Natural killer cell (primary cell): ENCODE results near the gene ADAMTS19. TPM values are rescaled to one million over a fixed set of nuclear protein-coding genes. Genes with fewer than 3 reads are reported as not detected.

Experiments
- ATAC-seq, 3 donors: fragments of 150-1000 bp in 2 of 3; fragments of 200-7000 bp in 1 of 3; cut with Tn5 transposase; 1 replicate in 1 of 3; 2 replicates in 2 of 3; pipeline ENCODE4 v1.10.0; 2021; ENCODE audit warnings: mild to moderate bottlenecking in 2 of 3, moderate library complexity in 2 of 3
- DNase-seq, 2 donors: peaks; one replicate each; pipeline versions ENCODE4 v3.0.0 to v3.0.0-alpha.2; 2013 to 2021; ENCODE audit warnings: mixed read lengths in 1 of 2
- H3K27ac ChIP-seq: one replicate; pipeline ENCODE4 v1.5.1; 2013; ENCODE audit warnings: mild to moderate bottlenecking, low read length
- H3K27me3 ChIP-seq: one replicate; pipeline ENCODE4 v1.6.1; 2013; ENCODE audit warnings: low read length; ENCODE audit not compliant: control insufficient read depth, insufficient read depth
- H3K36me3 ChIP-seq: one replicate; pipeline ENCODE4 v1.6.1; 2013; ENCODE audit warnings: low read length; ENCODE audit not compliant: control insufficient read depth, insufficient read depth
- H3K4me1 ChIP-seq: one replicate; pipeline ENCODE4 v1.6.1; 2013; ENCODE audit warnings: low read length; ENCODE audit not compliant: control insufficient read depth, insufficient read depth
- H3K4me3 ChIP-seq: one replicate; pipeline ENCODE4 v1.5.1; 2013; ENCODE audit warnings: low read length
- H3K9me3 ChIP-seq: one replicate; pipeline ENCODE4 v1.6.1; 2013; ENCODE audit warnings: low read length; ENCODE audit not compliant: control insufficient read depth, insufficient read depth
- H3K27ac Mint-ChIP-seq, 2 donors: one replicate each; pipeline ENCODE4 v1.8.0; 2022; ENCODE audit warnings: mild to moderate bottlenecking in 2 of 2, mixed read lengths in 2 of 2, moderate library complexity in 1 of 2
- H3K27me3 Mint-ChIP-seq, 2 donors: one replicate each; pipeline ENCODE4 v1.8.0; 2022; ENCODE audit warnings: low read depth in 2 of 2, mixed read lengths in 2 of 2
- H3K36me3 Mint-ChIP-seq: one replicate; pipeline ENCODE4 v1.8.0; 2022; ENCODE audit warnings: mixed read lengths
- H3K4me1 Mint-ChIP-seq, 2 donors: one replicate each; pipeline ENCODE4 v1.8.0; 2022; ENCODE audit warnings: mixed read lengths in 2 of 2
- H3K4me3 Mint-ChIP-seq: one replicate; pipeline ENCODE4 v1.8.0; 2022; ENCODE audit warnings: mild to moderate bottlenecking, moderate library complexity, mixed read lengths
- H3K9me3 Mint-ChIP-seq, 2 donors: one replicate each; pipeline ENCODE4 v1.8.0; 2022; ENCODE audit warnings: mixed read lengths in 2 of 2
- CTCF ChIP-seq: fragments of 200-600 bp; IDR thresholded peaks from one replicate; pipeline ENCODE4 v1.8.0; 2022; ENCODE audit warnings: antibody characterized with exemption
- WGBS: methylation state at CpG from one replicate; pipeline ENCODE4 v1.1.7; 2013; ENCODE audit warnings: missing lambda C conversion rate; ENCODE audit not compliant: insufficient coverage; 5-methylcytosine and 5-hydroxymethylcytosine counted together
- intact Hi-C: fragments of 100-400 bp; cut with micrococcal nuclease; formaldehyde crosslinking; loops from one replicate; pipeline ENCODE4 v1.14.2; 2022
- total RNA-seq, 4 donors: library from RNA; stranded (reverse); fragments of 120-200 nt in 1 of 4; gene quantifications; one replicate each; pipeline versions ENCODE4 v1.2.3 to v1.2.4, GENCODE V29; 2013 to 2022

The ADAMTS19 gene
- total RNA-seq, 3 donors from 2014 or later (not counting 1 experiment from before 2014, with no cell fraction given) = not detected

DNA sequence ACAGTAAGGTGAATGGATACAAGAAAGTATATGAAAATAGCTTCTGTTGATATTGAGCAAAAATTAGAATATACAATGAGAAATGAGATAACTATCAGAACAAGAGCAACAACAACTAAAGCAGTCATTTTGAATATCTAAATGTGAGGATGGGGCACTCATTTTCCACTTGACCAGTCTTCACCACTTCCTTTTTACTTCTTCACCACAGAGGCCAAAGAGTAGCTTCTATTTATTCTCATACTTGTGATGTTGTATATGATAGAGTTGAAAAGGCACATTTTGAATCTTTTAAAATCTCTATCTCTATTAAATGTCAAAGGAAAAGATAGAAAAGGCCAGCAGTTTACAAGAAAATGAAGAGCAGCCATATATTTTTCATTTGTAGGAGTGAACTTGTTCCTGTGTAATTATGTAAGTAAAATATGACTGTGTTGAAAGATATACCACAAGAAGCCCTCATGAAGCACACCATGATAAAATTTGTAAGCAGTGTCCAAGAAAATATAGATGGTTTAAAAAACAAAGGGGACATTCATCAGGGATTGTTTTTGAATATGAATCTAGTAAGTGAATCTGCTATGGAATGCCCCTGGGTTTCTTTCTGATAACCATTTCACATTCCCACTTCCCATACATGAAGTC lies 39.2 kb downstream of the ADAMTS19 start:
- no peak for ATAC-seq

GRCh38 chr5:129500101-129500500 lies 40.0 kb downstream of the ADAMTS19 start:
- WGBS = 94% methylated on average over 3 of the region's 3 CpGs
- Histone ChIP-seq H3K4me3 (no peak overlapping the region), H3K36me3 (no peaks in the 10 kb centered on the region), H3K9me3 (no peaks in the 10 kb centered on the region), H3K4me1 (no peaks in the 10 kb centered on the region), H3K27me3 (no peaks in the 10 kb centered on the region), H3K27ac (no peak overlapping the region)
- ATAC-seq (no peak), DNase-seq (no peak)
- H3K9me3 Mint-ChIP-seq = peaks cover 14 to 23% of the 10 kb centered on the region in 2 donors
- H3K27ac Mint-ChIP-seq = no peak overlapping the region
- H3K27me3 Mint-ChIP-seq = no peaks in the 10 kb centered on the region
- no peaks in the 10 kb centered on the region for H3K4me1 Mint-ChIP-seq
- no peaks in the 10 kb centered on the region for H3K36me3 Mint-ChIP-seq
- intact Hi-C loops = no loop called here
- TF ChIP-seq CTCF = no peak
- H3K4me3 Mint-ChIP-seq = no peak overlapping the region

More for the DNA sequence above, 39.2 kb downstream of the ADAMTS19 start:
- no peaks in the 10 kb centered on the region for H3K4me1 Mint-ChIP-seq
- Histone ChIP-seq H3K9me3 (no peaks in the 10 kb centered on the region), H3K27ac (no peak overlapping the region), H3K36me3 (no peaks in the 10 kb centered on the region), H3K27me3 (no peaks in the 10 kb centered on the region), H3K4me1 (no peaks in the 10 kb centered on the region), H3K4me3 (no peak overlapping the region)
- no peaks in the 10 kb centered on the region for H3K36me3 Mint-ChIP-seq
- intact Hi-C loops = no loop called here
- H3K9me3 Mint-ChIP-seq = peaks cover 16 to 26% of the 10 kb centered on the region in 2 donors
- TF ChIP-seq CTCF = no peak
- DNase-seq = no peak
- H3K27ac Mint-ChIP-seq = no peak overlapping the region
- no peak overlapping the region for H3K4me3 Mint-ChIP-seq
- no peaks in the 10 kb centered on the region for H3K27me3 Mint-ChIP-seq

- ATAC-seq (no peak), DNase-seq (no peak)
- Histone ChIP-seq H3K27me3 (no peaks in the 10 kb centered on the region), H3K9me3 (no peaks in the 10 kb centered on the region), H3K4me1 (no peaks in the 10 kb centered on the region), H3K4me3 (no peak overlapping the region), H3K36me3 (no peaks in the 10 kb centered on the region), H3K27ac (no peak overlapping the region)
- Mint-ChIP-seq H3K27ac (no peak overlapping the region), H3K4me3 (no peak overlapping the region), H3K4me1 (no peaks in the 10 kb centered on the region), H3K36me3 (no peaks in the 10 kb centered on the region), H3K27me3 (no peaks in the 10 kb centered on the region), H3K9me3 (peaks cover 8 to 15% of the 10 kb centered on the region in 2 donors)
- no peak for TF ChIP-seq CTCF
- 86% methylated on average over 1 of the region's 1 CpG for WGBS
- intact Hi-C loops = no loop called here
These were observed 46.0 kb downstream of the ADAMTS19 start for GRCh38 chr5:129506086-129506485.

GRCh38 chr5:129506950-129507349 lies 46.9 kb downstream of the ADAMTS19 start:
- no peaks in the 10 kb centered on the region for H3K27me3 Mint-ChIP-seq
- H3K9me3 Mint-ChIP-seq = peaks cover 5 to 11% of the 10 kb centered on the region in 2 donors

More at GRCh38 chr5:129506950-129507349, 46.9 kb downstream of the ADAMTS19 start:
- H3K4me3 Mint-ChIP-seq = no peak overlapping the region
- no peaks in the 10 kb centered on the region for H3K9me3 ChIP-seq
- intact Hi-C loops = no loop called here
- no peaks in the 10 kb centered on the region for H3K4me1 ChIP-seq
- no peak for ATAC-seq
- H3K4me1 Mint-ChIP-seq = no peaks in the 10 kb centered on the region
- no peak for TF ChIP-seq CTCF
- no peaks in the 10 kb centered on the region for H3K36me3 ChIP-seq
- no peaks in the 10 kb centered on the region for H3K36me3 Mint-ChIP-seq
- DNase-seq = no peak
- no peak overlapping the region for H3K27ac ChIP-seq
- no peaks in the 10 kb centered on the region for H3K27me3 ChIP-seq
- no peak overlapping the region for H3K27ac Mint-ChIP-seq
- H3K4me3 ChIP-seq = no peak overlapping the region
